HG03064 (cell line): Measurements from ENCODE around the gene PICK1.

Experiments
- ATAC-seq: cut with Tn5 transposase; IDR thresholded peaks from one replicate; pipeline ENCODE4 v1.9.1; 2021; ENCODE audit warnings: low read depth; ENCODE audit not compliant: unreplicated experiment

Gene PICK1

GRCh38 chr22:38086001-38086845 is 29.0 kb downstream of the PICK1 start:
- ATAC-seq = no peak

- no peak for ATAC-seq
Measured at GRCh38 chr22:38086942-38087341, 29.7 kb downstream of the PICK1 start.

GRCh38 chr22:38087855-38088254 is 30.7 kb downstream of the PICK1 start:
- no peak for ATAC-seq

DNA sequence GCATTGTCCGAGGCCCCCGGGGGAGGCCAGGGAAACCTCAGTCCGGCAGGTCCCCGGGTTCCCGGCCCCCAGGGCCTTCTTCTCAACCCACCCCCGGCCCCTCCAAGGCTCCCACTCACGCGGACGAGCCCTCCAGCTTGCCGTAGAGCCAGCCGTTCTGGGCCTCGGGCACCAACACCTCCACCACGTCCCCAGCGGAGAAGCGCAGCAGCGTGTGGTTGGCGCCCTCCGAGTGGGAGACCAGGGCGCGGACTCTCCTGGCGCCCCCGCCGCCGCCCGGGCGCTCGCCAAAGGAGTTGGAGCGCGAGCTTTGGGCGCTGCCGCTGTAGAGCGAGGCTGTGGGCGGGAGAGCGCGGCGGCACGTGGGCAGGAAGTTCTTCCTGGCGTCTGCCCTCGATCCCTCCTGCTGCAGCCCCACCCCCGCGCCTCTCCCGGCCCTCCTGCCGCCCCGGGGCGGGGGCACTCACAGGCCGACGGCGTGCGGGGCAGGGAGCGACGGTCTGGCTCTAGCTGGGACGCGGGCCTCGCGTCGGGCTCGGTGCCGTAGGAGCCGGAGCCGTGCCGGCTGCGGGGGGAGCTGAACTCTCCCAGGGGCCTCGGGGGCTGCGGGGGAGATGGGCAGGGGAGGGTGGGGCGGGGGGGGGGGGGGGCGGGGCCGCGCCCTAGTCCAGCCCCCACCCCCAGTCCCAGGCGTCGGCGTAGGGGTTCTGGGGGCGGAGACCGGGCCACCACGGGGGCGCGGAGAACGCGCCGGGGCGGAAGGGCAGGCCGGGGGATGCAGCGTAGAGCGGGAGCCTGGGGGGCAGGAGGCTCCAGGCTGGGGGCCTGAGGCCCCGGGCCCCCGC is 31.6 kb downstream of the PICK1 start:
- ATAC-seq = no peak

DNA sequence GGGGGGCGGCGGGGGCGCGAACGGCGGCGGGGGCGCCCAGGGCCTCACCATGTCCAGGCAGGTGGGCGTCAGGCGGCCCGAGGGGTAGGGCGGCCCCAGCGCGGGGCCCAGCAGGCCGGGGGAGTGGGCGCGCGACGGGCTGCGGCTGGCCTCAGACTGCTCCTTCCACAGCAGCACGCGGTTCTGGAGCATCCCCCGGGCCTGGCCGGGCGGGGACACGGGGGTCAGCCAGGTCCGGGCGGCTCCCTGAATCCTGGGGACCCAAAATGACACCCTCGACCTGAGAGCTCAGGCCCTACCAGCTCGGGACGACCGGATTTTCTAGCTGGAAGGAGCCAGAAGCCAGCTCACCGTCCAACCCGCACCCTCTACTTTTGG is 32.3 kb downstream of the PICK1 start:
- ATAC-seq = no peak

GRCh38 chr22:38097058-38097457 is 39.9 kb downstream of the PICK1 start:
- ATAC-seq = no peak

- no peak for ATAC-seq
Measured at GRCh38 chr22:38097557-38098409, 40.6 kb downstream of the PICK1 start.

GRCh38 chr22:38098410-38099249 is 41.4 kb downstream of the PICK1 start:
- ATAC-seq = no peak

DNA sequence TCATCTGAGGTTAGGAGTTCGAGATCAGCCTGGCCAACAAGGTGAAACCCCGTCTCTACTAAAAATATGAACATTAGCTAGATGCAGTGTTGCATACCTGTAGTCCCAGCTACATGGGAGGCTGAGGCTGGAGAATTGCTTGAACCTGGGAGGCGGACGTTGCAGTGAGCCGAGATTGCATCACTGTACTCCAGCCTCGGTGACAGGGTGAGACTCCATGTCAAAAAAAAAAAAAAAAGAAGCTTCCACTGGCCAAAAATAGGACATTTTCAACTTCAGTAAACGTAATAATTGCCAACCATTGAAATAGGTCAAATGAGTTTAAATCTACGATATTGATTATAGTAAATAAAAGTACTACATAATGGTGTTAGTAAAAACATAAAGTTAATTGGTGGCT is 46.4 kb downstream of the PICK1 start:
- no peak for ATAC-seq

DNA sequence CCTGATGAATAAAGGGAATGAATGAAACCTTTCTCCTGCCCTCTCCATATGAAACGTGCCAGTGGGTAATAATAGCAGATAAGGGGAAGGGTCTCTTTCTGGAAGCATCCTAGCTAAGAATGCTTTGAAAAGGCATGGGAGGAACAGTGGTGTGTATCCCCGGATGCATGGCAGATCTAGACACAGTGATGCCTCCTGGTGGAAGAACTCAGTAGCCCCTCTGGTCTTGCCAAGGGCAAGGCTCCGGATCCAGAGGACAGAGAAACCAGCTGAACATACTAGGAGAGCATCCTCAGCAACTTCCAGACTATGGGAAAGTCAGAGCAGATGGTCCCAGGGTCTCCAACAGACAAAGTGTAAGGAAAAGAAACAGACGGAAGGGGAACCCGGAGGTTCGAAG is 46.9 kb downstream of the PICK1 start:
- ATAC-seq = no peak

DNA sequence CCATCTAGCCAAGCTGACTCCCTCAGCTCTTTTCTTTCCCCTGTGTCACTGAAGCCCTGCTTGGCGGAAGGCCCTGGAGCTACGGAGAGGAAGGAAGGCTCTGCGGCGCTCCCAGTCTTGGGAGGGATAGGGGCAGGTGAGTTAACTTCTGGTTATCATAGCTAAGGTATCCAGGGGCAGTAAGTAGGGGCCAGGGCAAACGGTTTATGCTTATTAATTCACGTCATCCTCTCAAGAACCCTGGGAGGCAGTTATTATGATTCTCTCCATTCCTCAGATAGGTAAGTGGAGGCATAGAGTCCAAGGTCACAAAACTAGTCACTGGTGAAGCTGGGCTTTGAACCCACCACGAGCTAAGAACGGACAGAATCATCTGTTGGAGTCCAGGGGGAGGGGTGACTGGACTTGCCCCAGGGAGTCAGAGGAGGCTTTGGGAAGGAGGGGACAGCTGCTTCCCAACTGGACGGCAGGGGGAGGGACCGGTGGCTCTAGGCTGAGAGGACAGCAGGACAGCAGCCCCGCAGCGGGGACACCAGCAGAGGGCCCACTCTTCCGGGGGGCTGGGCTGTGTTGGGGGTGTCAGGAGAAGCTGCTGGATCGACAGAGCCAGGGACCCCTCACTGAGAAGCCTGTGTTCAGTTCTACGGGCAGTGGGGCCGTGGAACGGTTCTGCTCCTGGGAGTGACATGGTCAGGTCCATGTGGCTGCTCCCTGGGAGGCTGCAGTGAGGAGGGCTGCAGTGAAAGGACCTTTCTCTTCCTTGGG is 49.8 kb downstream of the PICK1 start:
- no peak for ATAC-seq

- no peak for ATAC-seq
Measured at GRCh38 chr22:38107692-38108515, 50.7 kb downstream of the PICK1 start.

GRCh38 chr22:38108561-38109319 is 51.5 kb downstream of the PICK1 start:
- no peak for ATAC-seq

DNA sequence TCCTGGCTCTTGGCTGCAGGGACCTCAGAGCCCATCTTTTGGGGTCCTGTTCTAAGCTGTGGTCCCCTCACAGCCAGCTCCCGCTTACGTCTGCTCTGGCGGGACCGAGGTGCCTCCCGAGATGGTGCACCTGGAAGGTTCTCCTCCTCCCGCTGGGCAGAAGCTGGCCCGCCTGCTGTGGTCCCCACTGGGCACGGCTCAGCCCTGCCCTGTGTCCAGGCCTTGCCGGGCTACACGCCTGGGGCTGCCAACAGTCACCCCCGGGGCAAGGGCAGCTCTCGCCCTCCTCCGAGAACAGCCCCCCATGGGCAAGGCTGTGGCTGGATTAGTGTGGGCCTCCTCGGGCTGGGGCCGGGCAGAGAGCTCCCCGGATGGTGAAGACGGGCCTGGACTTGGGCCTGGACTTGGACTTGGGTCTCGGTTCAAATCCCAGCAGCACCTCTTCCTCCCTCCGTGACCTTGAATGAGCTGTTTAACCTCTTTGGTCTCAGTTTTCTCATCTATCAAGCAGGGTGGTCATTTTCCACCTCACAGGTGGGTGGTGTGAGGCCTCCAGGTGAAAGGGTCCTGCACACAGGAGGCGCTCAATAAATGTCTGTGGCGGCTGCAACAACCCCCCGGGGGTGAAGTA is 52.3 kb downstream of the PICK1 start:
- ATAC-seq = no peak

DNA sequence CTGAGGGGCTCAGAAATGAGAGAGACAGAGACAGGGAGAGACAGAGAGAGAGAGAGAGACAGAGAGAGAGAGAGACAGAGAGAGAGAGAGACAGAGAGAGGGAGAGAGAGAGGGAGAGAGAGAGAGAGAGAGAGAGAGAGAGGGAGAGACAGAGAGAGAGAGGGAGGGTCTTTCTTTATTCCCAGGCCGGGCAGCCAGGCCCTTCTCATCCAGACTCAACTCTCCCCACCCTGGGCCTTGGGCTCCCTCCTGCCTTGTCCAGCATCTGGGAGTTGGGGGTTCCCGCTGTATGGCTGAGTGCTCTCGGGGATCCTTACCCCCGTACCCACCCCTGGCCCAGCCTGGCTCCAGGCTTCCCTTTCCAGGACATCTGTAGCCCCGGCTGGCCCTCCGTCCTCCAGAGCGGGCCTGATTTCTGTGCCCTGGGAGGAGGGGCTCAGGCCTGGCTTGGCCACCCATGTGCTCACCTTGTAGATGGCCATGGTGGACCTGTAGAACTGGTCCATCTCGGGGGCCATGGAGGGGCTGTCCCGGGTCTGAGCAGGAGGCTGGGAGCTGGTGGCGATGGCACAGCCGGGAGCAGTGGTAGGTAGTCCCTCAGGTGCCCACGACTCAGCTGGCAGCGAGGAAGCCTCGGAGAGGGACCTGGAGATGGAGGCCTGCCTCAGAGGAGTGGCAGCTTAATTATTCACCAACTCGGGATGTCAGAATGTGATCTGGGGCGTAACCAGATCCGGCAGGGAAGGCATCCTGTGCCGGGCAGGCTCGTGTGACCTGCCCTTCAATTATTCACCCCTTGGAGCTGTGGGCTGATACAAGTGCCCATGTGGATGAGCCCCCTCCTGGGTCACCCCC is 53.0 kb downstream of the PICK1 start, which contains the start of gene BAIAP2L2:
Gene BAIAP2L2 (minus strand): TSS at position 677 of the 855 bp plus-strand sequence. CDS start 159 bp downstream, at position 518.
- ATAC-seq = no peak
